ENCODE results near the gene PRKCH. TPM values are rescaled to one million over a fixed set of nuclear protein-coding genes. Genes with fewer than 3 reads are reported as not detected.

The PRKCH gene
- total and polyA plus RNA-seq, 4 experiments from 2014 or later = 246 to 284 (median 249) TPM

DNA sequence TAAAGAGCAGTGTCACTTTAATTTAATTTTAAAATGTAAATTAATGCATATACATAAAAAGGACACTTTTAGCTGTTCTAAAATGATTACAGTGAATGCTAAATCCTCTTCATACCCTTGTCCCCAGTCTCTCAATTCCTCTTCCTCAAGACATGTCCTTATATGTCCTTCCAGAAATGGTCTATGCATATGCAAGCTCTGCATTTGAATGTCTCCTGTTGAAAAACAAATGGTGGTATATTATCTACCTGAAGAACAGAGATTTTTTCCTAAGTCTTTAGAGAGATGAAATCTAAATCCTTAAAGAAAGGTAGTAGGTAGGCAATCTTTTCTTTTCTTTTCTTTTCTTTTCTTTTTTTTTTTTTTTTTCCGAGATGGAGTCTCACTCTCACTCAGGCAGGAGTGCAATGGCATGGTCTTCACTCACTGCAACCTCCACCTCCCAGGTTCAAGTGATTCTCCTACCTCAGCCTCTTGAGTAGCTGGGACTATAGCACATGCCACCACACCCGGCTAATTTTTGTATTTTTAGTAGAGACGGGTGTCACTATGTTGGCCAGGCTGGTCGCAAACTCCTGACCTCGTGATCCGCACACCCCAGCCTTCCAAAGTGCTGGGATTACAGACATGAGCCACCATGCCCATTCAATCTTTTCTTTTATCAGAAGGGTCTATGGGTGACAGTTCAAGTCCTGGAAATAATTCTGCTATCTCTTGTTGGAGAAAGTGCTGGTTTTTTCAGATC is 180.5 kb downstream of the PRKCH start:
- Mint-ChIP-seq H3K4me3 (peak overlapping the region in 4 of 8 donors; percentile 48 to 84 (median 64)), H3K27ac (peak overlapping the region in 6 of 7 donors; percentile 96 to 100 (median 98)), H3K27me3 (no peaks in the 10 kb centered on the region), H3K4me1 (peaks cover 58 to 95% (median 85%) of the 10 kb centered on the region in 4 donors), H3K36me3 (peaks cover 30 to 61% of the 10 kb centered on the region in 2 donors), H3K9me3 (no peaks in the 10 kb centered on the region)
- H3K36me3 ChIP-seq (ENCODE audit: insufficient read depth, low read length) = peaks cover 14% of the 10 kb centered on the region
- H3K9me3 ChIP-seq (ENCODE audit: control insufficient read depth in 1 of 2, low read length in 2 of 2) = no peaks in the 10 kb centered on the region
- peaks cover 86% of the 10 kb centered on the region for H3K4me1 ChIP-seq (ENCODE audit: insufficient read depth, low read length)
- ChIA-PET POLR2A (ENCODE audit: partially characterized antibody) (interaction anchor here (1.0 to 6.1 kb wide), 3 partner anchors 12 to 31 kb away, joined by 3 to 81 read pairs (median 3); no protein-coding TSS in a partner anchor), CTCF (ENCODE audit: partially characterized antibody) (interaction anchor here (0.7 to 7.5 kb wide), 9 partner anchors 18 to 336 kb away, joined by 3 to 66 read pairs (median 3); no protein-coding TSS in a partner anchor)
- DNase-seq = no peak
- H3K27ac ChIP-seq (ENCODE audit: low read depth, low read length) = peak overlapping the region; percentile 55
- H3K4me3 ChIP-seq (ENCODE audit: low read length in 2 of 2) = no peak overlapping the region
- H3K27me3 ChIP-seq (ENCODE audit: insufficient read depth, low read length) = no peaks in the 10 kb centered on the region
- intact Hi-C loops (cut with micrococcal nuclease) = loop anchor here (2.0 to 5.0 kb wide), 2 partner anchors 15 to 35 kb away; no protein-coding TSS in a partner anchor

DNA sequence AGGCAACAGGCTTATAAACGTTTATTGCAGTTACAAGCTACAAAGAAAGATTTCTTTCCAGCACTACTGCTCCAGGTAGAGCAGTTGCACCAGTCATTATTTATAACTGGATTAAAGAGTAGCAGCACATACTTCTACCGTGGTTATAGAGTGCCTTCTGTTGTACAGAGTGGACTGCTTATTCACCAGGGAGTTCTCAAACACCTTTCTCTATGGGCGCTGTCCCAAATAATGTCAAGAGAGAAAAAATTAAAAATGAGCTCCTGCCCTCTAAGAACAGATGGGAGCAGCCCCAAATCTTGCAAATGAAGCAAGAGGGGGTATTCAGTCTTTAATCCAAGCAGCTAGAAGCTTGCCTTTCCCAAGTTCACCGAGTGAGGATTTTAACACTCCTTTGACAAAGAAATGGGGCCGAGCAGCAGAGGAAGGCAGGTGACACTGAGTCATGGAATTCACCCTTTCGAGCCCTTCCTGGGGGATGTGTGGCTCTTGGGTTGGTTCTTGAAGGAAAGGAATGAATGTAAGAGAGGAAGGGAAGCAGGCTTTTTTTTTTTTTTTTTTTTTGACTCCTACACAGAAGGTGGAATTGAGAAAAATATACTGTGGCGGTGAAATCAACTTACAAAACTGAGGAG is 181.2 kb downstream of the PRKCH start:
- CTCF ChIA-PET (ENCODE audit: partially characterized antibody) = interaction anchor here (0.8 to 7.5 kb wide), 10 partner anchors 21 to 335 kb away, joined by 3 to 66 read pairs (median 4); no protein-coding TSS in a partner anchor
- no peak for DNase-seq
- Mint-ChIP-seq H3K27me3 (no peaks in the 10 kb centered on the region), H3K36me3 (peaks cover 29 to 58% of the 10 kb centered on the region in 2 donors), H3K4me3 (peak overlapping the region; percentile 67 to 86 (median 76)), H3K27ac (peak overlapping the region in 6 of 7 donors; percentile 96 to 100 (median 98)), H3K9me3 (no peaks in the 10 kb centered on the region), H3K4me1 (peaks cover 61 to 95% (median 84%) of the 10 kb centered on the region in 4 donors)
- H3K4me1 ChIP-seq (ENCODE audit: insufficient read depth, low read length) = peaks cover 93% of the 10 kb centered on the region
- H3K9me3 ChIP-seq (ENCODE audit: control insufficient read depth in 1 of 2, low read length in 2 of 2) = no peaks in the 10 kb centered on the region
- no peak overlapping the region for H3K4me3 ChIP-seq (ENCODE audit: low read length in 2 of 2)
- H3K27me3 ChIP-seq (ENCODE audit: insufficient read depth, low read length) = no peaks in the 10 kb centered on the region
- intact Hi-C loops (cut with micrococcal nuclease) = loop anchor here (1.0 to 5.0 kb wide), 4 partner anchors 9 to 35 kb away; no protein-coding TSS in a partner anchor
- POLR2A ChIA-PET (ENCODE audit: partially characterized antibody) = interaction anchor here (1.1 to 6.1 kb wide), 6 partner anchors 21 to 217 kb away, joined by 3 to 81 read pairs (median 4); partner anchors contain the start of gene HIF1A
- H3K36me3 ChIP-seq (ENCODE audit: insufficient read depth, low read length) = peaks cover 21% of the 10 kb centered on the region
- H3K27ac ChIP-seq (ENCODE audit: low read depth, low read length) = peak overlapping the region; percentile 55

DNA sequence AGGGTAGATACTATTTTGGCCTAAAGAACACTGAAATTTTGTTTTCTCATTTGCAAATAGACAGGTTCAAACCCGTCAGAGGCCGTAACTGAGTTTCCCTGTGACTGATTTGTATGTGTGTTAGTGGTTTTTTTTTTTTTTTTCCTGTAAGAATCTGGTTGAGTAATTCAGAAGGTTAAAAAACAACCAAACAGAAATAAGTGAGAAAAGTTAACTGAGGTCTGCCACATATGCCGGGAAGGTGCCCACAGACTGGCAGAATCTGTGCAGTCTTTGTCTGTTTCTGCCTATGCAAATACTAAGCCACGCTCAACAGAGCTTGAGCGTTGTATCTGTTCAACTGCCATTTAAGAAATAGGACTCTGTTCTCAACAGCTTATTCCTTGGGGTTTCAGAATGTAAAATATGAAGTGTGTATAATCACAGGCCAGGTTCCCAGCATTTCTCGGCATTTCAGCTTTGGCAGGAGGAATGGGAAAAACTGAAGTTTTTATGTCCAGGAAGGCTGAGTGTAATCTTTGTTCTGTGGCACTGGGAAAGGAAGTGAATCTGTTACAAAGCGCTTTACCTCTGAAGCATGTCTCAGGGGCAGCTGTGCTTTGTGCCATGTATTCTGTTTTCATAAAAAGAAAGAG is 181.9 kb downstream of the PRKCH start:
- peak overlapping the region; percentile 55 for H3K27ac ChIP-seq (ENCODE audit: low read depth, low read length)
- H3K36me3 Mint-ChIP-seq = peaks cover 32 to 60% of the 10 kb centered on the region in 2 donors
- ChIA-PET POLR2A (ENCODE audit: partially characterized antibody) (interaction anchor here (0.7 to 6.1 kb wide), 14 partner anchors 10 to 245 kb away, joined by 3 to 81 read pairs (median 3); partner anchors contain the start of genes HIF1A and TMEM30B), CTCF (ENCODE audit: partially characterized antibody) (interaction anchor here (0.7 to 7.5 kb wide), 13 partner anchors 9 to 226 kb away, joined by 3 to 66 read pairs (median 3); no protein-coding TSS in a partner anchor)
- no peaks in the 10 kb centered on the region for H3K27me3 Mint-ChIP-seq
- no peak overlapping the region for H3K4me3 ChIP-seq (ENCODE audit: low read length in 2 of 2)
- peaks cover 68 to 99% (median 89%) of the 10 kb centered on the region in 4 donors for H3K4me1 Mint-ChIP-seq
- intact Hi-C loops (cut with micrococcal nuclease) = loop anchor here (1.0 to 5.0 kb wide), 4 partner anchors 8 to 36 kb away; no protein-coding TSS in a partner anchor
- peak overlapping the region; percentile 53 to 86 (median 76) for H3K4me3 Mint-ChIP-seq
- no peaks in the 10 kb centered on the region for H3K27me3 ChIP-seq (ENCODE audit: insufficient read depth, low read length)
- peak; percentile 58 to 76 (median 64) for DNase-seq
- H3K36me3 ChIP-seq (ENCODE audit: insufficient read depth, low read length) = peaks cover 27% of the 10 kb centered on the region
- H3K27ac Mint-ChIP-seq = peak overlapping the region in 6 of 7 donors; percentile 96 to 100 (median 98)
- no peaks in the 10 kb centered on the region for H3K9me3 ChIP-seq (ENCODE audit: control insufficient read depth in 1 of 2, low read length in 2 of 2)
- no peaks in the 10 kb centered on the region for H3K9me3 Mint-ChIP-seq
- peaks cover 100% of the 10 kb centered on the region for H3K4me1 ChIP-seq (ENCODE audit: insufficient read depth, low read length)

DNA sequence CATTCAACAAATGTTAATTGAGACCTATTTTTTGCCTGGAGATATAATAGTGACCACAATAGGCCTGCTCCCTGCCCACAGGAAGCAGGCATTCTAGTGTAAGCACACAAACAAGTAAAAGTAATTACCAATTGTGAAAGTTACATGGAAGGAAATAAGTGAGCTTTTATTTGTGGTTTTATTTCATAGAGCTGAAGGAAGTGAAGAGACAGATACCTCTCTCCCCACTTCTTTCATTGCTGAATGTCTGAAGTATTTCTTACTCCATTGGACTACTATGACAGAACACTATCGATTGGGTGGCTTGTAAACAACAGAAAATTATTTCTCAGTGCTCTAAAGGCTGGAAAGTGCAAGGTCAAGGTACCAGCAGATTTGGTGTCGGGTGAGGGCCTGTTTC is 183.5 kb downstream of the PRKCH start:
- peaks cover 71 to 99% (median 87%) of the 10 kb centered on the region in 4 donors for H3K4me1 Mint-ChIP-seq
- intact Hi-C loops (cut with micrococcal nuclease) = loop anchor here (5.0 kb wide), 1 partner anchor 38 kb away; no protein-coding TSS in a partner anchor
- H3K27ac ChIP-seq (ENCODE audit: low read depth, low read length) = no peak overlapping the region
- no peaks in the 10 kb centered on the region for H3K27me3 Mint-ChIP-seq
- H3K4me3 ChIP-seq (ENCODE audit: low read length in 2 of 2) = no peak overlapping the region
- H3K27ac Mint-ChIP-seq = peak overlapping the region in 6 of 7 donors; percentile 82 to 96 (median 93)
- POLR2A ChIA-PET (ENCODE audit: partially characterized antibody) = interaction anchor here (1.0 to 6.1 kb wide), 3 partner anchors 11 to 27 kb away, joined by 3 to 81 read pairs (median 3); no protein-coding TSS in a partner anchor
- peak overlapping the region in 7 of 8 donors; percentile 35 to 79 (median 63) for H3K4me3 Mint-ChIP-seq
- peak in 1 of 5 donors; percentile 21 for DNase-seq
- peaks cover 99% of the 10 kb centered on the region for H3K4me1 ChIP-seq (ENCODE audit: insufficient read depth, low read length)
- no peaks in the 10 kb centered on the region for H3K9me3 Mint-ChIP-seq
- H3K36me3 Mint-ChIP-seq = peaks cover 29 to 58% of the 10 kb centered on the region in 2 donors
- H3K36me3 ChIP-seq (ENCODE audit: insufficient read depth, low read length) = peaks cover 27% of the 10 kb centered on the region
- no peaks in the 10 kb centered on the region for H3K9me3 ChIP-seq (ENCODE audit: control insufficient read depth in 1 of 2, low read length in 2 of 2)
- H3K27me3 ChIP-seq (ENCODE audit: insufficient read depth, low read length) = no peaks in the 10 kb centered on the region
- CTCF ChIA-PET (ENCODE audit: partially characterized antibody) = interaction anchor here (0.6 to 7.5 kb wide), 4 partner anchors 29 to 226 kb away, joined by 3 to 66 read pairs (median 3); no protein-coding TSS in a partner anchor

DNA sequence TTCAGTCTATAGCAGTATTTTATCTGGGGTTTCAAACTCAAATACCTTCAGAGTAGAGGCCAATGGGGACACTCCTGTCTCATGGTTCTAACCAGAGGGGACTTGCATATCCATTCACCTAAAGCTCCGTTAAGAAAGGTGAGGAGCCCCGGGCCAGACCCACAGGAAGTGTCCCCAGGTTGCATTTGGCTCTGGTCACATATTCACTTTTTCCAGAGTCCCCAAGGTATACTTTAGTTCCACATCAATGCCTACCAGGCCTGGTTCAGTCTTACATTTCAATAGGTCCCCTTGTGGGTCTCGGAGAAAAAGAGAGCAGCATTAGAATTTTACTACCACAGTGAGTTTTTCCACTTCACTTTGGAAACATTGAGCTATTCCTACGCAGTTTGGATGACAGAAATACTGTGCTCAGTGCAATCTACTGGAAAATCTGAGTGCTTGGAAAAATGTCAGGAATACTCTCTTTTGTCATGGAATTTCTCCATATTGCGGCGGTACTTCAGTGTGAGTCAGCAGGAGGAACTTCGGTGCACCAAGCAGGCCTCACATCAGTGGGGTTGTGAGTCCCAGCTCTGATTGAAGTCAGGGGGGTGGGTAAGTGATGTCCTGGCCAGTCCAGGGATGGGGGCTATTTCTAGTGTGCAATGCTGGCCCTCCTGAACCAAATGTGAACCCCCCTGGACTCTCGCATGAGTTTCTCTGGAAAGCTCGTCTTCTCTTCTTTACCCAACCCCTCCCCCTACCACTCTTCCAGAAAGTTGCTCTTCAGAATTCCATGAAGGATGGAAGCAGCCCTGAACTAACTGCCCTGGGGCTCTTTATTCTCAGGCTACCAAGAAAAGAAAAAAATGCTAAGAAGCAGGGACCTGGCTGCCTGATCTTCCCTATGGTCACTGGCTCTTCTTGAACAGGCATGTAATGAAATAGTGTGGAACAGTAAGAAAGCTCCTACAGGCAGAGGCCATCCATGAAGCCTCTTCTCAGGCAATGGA is 184.7 kb downstream of the PRKCH start:
- DNase-seq = no peak
- Mint-ChIP-seq H3K9me3 (no peaks in the 10 kb centered on the region), H3K4me1 (peaks cover 75 to 100% (median 89%) of the 10 kb centered on the region in 4 donors), H3K27ac (peak overlapping the region in 6 of 7 donors; percentile 67 to 91 (median 85)), H3K36me3 (peaks cover 33 to 62% of the 10 kb centered on the region in 2 donors), H3K27me3 (no peaks in the 10 kb centered on the region), H3K4me3 (peak overlapping the region in 7 of 8 donors; percentile 2 to 52 (median 44))
- POLR2A ChIA-PET (ENCODE audit: partially characterized antibody) = interaction anchor here (0.8 to 6.1 kb wide), 5 partner anchors 14 to 33 kb away, joined by 3 to 81 read pairs (median 4); no protein-coding TSS in a partner anchor
- intact Hi-C loops (cut with micrococcal nuclease) = no loop called here
- no peaks in the 10 kb centered on the region for H3K27me3 ChIP-seq (ENCODE audit: insufficient read depth, low read length)
- CTCF ChIA-PET (ENCODE audit: partially characterized antibody) = interaction anchor here (0.9 to 7.5 kb wide), 3 partner anchors 30 to 225 kb away, joined by 3 to 66 read pairs (median 3); no protein-coding TSS in a partner anchor
- H3K36me3 ChIP-seq (ENCODE audit: insufficient read depth, low read length) = peaks cover 27% of the 10 kb centered on the region
- peaks cover 99% of the 10 kb centered on the region for H3K4me1 ChIP-seq (ENCODE audit: insufficient read depth, low read length)
- no peaks in the 10 kb centered on the region for H3K9me3 ChIP-seq (ENCODE audit: control insufficient read depth in 1 of 2, low read length in 2 of 2)
- peak overlapping the region; percentile 10 for H3K27ac ChIP-seq (ENCODE audit: low read depth, low read length)
- no peak overlapping the region for H3K4me3 ChIP-seq (ENCODE audit: low read length in 2 of 2)

All from CD4-positive, alpha-beta memory T cell (primary cell).